NCI-H1436 treated with DMSO at 0.1 percent for 48 hours (cell line): ENCODE measurements around the gene NFKB2.

Experiments
- DNase-seq: peaks from one replicate; lab custom pipeline; 2025; lab: John Stamatoyannopoulos, UW

NFKB2 gene

DNA sequence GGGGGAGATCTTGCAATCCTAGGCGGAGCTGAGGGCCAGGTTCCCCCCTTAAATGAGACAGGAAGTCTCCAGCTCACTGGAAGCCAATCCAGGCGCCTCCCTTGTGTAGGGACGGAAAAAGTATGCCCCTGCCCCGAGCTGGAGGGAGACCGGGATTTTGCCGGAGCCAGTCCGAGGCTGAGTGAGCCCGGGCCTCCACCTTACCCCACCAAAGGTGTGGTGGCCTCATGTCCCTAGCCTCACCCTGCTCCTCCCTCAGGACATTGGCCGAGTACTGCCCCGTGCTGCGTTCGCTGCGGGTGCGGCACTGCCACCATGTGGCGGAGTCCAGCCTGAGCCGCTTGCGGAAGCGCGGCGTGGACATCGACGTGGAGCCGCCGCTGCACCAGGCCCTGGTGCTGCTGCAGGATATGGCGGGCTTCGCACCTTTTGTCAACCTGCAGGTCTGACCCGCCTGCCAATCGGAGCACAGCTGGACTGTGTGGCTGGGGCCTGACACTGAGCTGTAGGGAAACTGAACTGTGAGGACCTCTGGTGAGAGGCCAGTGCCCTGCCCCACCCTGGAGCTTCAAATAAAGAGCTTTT, 27.1 kb downstream of the NFKB2 start:
- DNase-seq = no peak

GRCh38 chr10:102423372-102423968, 28.0 kb downstream of the NFKB2 start:
- no peak for DNase-seq

DNA sequence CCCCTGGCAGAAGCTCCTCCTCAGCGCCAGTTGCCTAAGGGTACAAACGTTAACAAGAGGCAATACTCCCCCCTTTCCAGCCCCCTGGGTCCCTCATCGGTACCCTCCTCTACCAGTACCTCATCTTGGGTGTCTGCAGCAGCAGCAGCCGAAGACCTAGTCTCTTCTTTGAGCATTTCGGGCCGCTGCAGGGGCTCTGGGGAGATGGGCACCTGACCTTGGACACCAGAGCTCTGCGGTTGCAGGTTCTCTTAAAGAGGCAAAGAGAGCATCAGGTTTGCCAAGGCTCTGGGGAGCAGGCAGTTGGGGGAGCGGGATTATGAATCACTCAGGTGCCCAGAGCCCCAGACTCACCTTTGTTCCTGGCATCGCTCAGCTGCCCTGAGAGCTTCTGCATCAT, 28.6 kb downstream of the NFKB2 start:
- DNase-seq = no peak

GRCh38 chr10:102424916-102425315, 29.4 kb downstream of the NFKB2 start:
- no peak for DNase-seq

- DNase-seq = no peak
These were observed 29.9 kb downstream of the NFKB2 start for GRCh38 chr10:102425444-102425843.

- DNase-seq = no peak
These were observed 31.3 kb downstream of the NFKB2 start for GRCh38 chr10:102426803-102427287.

DNA sequence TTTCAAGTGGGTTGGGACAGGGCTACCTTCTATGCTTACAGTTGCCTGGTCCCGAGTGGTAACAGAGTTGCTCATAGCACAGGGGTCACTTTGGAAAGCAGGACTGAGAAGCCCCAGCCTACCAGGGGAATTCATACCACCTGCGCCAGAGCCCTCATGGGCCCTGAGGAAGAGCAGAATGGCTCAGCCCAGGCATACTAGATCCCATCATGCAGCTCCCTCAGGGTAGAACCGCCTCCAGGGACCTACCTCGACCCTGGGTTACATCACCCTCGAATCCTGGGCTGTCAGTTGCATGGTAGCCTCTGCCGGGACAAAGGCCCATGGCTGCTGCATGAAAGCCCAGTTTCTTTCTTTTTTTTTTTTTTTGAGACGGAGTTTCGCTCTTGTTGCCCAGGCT, 34.0 kb downstream of the NFKB2 start:
- no peak for DNase-seq

DNA sequence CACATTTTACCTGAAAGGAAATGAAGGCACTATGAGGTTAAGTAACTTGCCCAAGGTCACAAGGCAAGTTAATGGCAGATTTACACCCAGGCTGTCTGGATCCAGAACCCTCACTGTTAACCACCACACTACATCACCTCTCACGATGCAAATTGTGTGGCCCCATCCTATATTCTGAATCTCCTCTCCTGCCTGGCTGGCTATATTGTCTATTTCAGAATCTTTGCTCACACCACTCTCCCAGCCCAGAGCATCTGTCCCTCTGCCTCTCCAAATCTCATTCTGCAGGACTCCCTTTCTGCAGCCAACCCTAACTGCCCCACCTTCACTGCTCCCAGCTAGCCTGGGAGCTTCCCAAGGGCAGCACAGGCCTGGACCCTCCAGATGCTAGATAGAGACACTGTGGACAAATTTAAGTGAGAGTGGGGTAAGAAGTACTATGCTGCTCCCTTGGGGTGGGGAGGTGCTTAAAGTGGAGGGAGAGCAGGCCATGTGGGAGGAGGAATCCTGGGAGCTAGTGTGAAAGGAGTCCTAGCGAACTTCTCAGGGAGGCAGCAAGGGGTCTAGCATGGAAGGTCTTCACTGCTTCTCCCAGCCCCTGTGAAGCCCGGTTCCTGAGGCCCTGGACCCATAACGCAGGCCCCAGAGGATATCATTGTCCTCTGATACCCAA, 36.1 kb downstream of the NFKB2 start:
- no peak for DNase-seq

GRCh38 chr10:102432162-102432950, 36.9 kb downstream of the NFKB2 start, which contains the start of gene CUEDC2:
Gene CUEDC2 (minus strand): TSS chr10:102432574. CDS start chr10:102425188, 7,386 bp downstream.
- peak; percentile 95 for DNase-seq

- no peak for DNase-seq
These were observed 38.1 kb downstream of the NFKB2 start for GRCh38 chr10:102433619-102434046.

DNA sequence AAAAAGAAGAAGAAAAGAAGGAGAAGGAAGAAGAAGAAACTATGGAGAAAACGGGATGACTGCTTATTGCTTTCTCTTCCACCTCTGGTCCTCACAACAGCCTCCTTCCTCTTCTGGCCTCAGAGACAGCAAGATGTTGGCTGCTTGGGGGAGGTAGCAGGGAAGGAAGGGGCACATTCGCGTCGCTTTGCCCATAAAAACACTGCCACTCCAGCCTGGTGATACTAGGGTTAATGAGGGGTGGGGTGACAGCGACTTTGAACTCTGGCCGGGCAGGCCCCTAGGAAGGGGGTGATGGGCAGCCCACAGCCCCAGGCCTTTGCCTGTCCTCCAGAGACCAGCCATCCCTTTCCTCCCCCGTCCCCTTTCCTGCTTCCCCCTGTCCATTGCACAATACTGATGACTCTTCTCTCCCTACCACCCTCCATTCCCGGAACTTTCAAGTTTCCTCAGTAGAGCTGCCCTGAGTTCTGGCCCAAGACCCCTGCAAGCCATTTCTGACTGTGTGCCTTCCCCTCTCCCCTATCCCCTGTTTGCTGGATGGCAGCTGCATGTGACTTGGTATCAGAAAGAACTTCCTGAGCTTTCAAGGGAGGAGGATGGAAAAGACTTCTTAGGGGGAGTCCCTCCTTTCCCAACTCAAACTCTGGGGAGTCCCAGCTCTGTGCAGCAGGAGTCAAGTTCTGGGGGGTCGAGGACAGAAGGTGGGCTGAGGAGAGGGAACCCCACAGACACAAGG, 39.1 kb downstream of the NFKB2 start:
- DNase-seq = no peak

DNA sequence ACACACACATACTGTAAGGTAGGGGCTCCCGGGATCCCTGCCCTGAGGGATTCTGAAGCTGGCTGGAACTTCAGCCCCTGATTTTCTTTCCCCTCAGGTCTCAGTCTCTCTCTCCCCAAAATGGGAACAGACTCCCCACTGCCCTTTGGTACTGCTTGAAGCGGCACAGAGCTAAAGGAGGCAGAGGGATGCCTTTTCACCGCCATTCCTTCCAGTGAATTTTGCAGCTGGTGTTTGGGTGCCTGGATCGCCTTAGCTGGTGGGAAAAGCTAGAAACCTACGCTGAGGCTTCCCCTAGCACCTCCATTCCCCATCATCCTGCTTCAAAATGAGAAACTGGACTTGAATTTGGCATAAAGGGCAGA, 39.6 kb downstream of the NFKB2 start:
- no peak for DNase-seq

DNA sequence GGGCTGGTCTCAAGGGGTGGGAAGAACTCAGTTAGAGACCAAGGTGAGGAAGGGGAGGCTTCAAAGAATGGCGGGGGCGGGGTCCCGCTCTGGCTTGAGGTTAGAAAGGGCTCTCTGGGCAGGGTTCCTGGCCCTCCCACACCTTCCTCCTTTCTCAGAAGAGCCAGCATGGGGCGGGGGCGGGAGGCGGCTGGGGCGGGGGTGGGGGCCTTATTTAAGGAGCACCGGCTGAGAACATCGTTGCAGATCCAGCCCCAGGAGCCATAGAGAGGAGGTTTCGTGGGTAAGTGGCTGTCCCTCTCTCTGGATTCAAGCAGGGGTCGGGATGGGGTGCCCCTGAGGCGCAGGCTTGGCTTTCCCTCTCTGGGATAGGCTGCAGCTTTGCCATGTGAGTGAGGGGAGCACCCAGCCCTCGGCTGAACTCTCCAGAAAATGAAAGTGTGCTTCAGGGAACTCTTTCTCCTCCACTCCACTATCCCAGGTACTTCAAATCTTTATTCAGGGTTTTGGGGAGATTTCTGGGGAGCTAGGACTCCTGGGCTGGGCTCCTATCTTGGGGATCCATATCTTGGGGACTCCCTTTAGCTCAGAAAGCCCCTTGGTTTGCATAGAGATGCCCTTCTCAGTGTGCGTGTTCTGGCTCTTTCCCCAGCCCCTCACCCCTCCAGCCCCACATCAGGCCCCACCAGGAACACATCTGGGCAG, 40.2 kb downstream of the NFKB2 start:
- DNase-seq = no peak

DNA sequence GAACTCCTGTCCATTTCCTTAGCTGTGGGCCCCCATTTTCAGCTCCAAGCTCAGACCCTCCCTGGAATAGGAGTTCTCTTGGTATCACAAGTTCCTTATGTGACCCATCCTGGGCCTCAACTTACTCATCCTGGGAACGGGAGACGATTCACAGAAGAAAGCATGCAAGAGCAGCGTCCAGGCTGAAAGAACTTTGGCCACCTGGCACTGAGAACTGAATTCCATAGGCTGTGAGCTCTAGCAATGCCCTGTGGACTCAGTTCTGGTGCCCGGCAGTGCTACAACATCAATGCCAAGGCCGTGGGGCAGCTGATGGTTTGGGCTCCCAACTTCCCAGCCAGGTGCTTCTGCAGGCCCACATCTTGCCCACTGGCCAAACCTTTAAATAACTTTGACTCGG, 40.8 kb downstream of the NFKB2 start:
- DNase-seq = no peak

GRCh38 chr10:102437515-102437914, 42.0 kb downstream of the NFKB2 start:
- no peak for DNase-seq

GRCh38 chr10:102438374-102438773, 42.9 kb downstream of the NFKB2 start:
- DNase-seq = no peak

DNA sequence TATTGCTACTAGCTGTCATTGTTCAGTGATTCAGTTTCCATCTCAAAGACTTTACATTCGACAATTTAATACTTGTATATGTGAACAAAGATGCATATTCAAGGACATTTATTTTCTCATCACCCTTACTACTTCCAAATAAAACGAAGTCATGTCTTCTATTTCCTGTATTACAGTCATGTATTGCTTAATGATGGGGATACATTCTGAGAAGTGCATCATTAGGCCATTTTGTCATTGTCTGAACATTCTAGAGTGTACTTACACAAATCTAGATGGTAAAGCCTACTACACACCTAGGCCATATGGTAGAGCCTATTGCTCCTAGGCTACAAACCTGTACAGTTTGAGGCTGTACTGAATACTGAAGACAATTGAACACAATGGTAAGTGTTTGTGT, 49.3 kb downstream of the NFKB2 start:
- DNase-seq = no peak

GRCh38 chr10:102449321-102450123, 54.0 kb downstream of the NFKB2 start:
- peak; percentile 56 for DNase-seq

DNA sequence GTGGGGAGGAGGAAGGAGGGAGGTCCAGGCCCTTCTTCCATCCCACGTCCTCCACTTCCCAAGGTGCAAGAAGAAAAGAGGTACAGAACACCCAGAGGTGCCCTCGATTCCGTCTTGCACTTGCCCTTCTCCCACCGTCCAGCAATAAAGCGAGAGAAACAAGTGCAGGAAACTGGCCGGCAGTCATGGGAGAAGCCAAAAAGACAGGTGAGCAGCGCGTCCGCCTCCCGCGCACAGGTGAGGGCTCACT, 54.5 kb downstream of the NFKB2 start:
- no peak for DNase-seq

DNA sequence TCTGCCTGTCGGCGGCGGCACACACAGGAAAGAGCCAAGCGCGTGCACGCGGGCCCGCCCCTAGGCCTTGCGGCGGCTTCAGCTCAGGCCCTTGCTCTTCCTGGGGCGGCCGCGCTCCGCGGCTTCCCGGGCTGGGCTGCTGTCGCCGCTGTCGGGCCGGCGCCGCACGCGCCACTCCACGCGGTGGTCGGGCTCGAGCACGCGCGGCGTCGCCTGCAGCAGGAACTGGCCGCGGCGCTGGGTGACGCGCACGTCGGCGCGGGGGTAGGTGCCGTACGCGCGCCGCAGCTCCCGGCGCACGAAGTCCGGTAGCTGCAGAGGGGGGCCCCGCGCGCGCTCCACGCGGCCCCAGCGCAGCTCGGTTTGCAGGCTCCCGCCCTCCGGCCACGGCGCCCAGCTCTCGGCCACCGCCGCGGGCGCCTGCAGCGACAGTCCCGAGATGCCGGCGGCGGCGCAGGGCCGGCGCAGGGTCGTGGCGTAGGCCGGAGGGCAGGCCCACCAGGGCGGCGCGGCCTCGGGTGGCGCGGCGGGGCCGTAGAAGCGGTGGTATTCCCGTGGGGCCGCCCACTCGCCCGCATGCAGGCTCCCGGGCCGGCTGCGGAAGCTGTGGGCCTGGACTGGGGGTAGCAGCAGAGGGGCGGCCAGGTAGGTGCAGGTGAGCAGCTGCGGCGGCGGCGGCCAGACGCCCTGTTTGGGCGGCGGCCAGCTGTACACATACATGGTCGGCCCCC, 55.0 kb downstream of the NFKB2 start:
- no peak for DNase-seq
